GM23338 (cell line): Measurements from ENCODE around the gene EPHX1. TPM values are rescaled to one million over a fixed set of nuclear protein-coding genes. Genes with fewer than 3 reads are reported as not detected.

Experiments
- ATAC-seq: fragments of 200-7000 bp; cut with Tn5 transposase; 3 replicates; pipeline ENCODE4 v1.9.1; 2020
- DNase-seq: peaks from one replicate; pipeline ENCODE4 v3.0.0-alpha.2; 2015; ENCODE audit warnings: low spot score
- H2AFZ ChIP-seq: fragments of 200-600 bp; sonication (generic); 2 replicates; pipeline ENCODE4 v1.8.0; 2016; ENCODE audit warnings: antibody characterized with exemption, mild to moderate bottlenecking, moderate library complexity
- H3F3A ChIP-seq: fragments of 200-600 bp; sonication (generic); replicated peaks from 2 replicates; pipeline ENCODE4 v1.8.0; 2017; ENCODE audit warnings: antibody characterized with exemption, mixed run types, low read depth
- H3K27ac ChIP-seq: fragments of 200-600 bp; sonication (generic); 2 replicates; pipeline ENCODE4 v1.6.1; 2016; ENCODE audit warnings: low read depth
- H3K27me3 ChIP-seq: fragments of 200-600 bp; sonication (generic); 2 replicates; pipeline ENCODE4 v1.8.0; 2016; ENCODE audit warnings: mild to moderate bottlenecking, mixed run types, moderate library complexity; ENCODE audit not compliant: insufficient read depth
- H3K36me3 ChIP-seq: fragments of 200-600 bp; sonication (generic); 2 replicates; pipeline ENCODE4 v1.8.0; 2016; ENCODE audit warnings: mild to moderate bottlenecking; ENCODE audit not compliant: insufficient read depth
- H3K4me1 ChIP-seq: fragments of 200-600 bp; sonication (generic); 2 replicates; pipeline ENCODE4 v1.8.0; 2016; ENCODE audit warnings: mild to moderate bottlenecking, moderate library complexity; ENCODE audit not compliant: insufficient read depth
- H3K4me2 ChIP-seq: fragments of 200-600 bp; sonication (generic); 2 replicates; pipeline ENCODE4 v1.7.1; 2017; ENCODE audit warnings: mixed run types
- H3K4me3 ChIP-seq: fragments of 200-600 bp; sonication (generic); 2 replicates; pipeline ENCODE4 v1.6.1; 2016; ENCODE audit warnings: mixed run types
- H3K79me2 ChIP-seq: fragments of 200-600 bp; sonication (generic); replicated peaks from 2 replicates; pipeline ENCODE4 v1.8.0; 2017; ENCODE audit warnings: mild to moderate bottlenecking; ENCODE audit not compliant: insufficient read depth
- H3K9me2 ChIP-seq: fragments of 200-600 bp; sonication (generic); 2 replicates; pipeline ENCODE4 v1.8.0; 2017; ENCODE audit not compliant: insufficient read depth
- H4K20me1 ChIP-seq: fragments of 200-600 bp; sonication (generic); replicated peaks from 2 replicates; pipeline ENCODE4 v1.8.0; 2017; ENCODE audit warnings: mild to moderate bottlenecking; ENCODE audit not compliant: insufficient read depth
- H3K27ac Mint-ChIP-seq: 2 replicates; pipeline ENCODE4 v1.8.0; 2020; ENCODE audit warnings: inconsistent platforms, mild to moderate bottlenecking, moderate library complexity, mixed read lengths
- H3K27me3 Mint-ChIP-seq: 3 replicates; pipeline ENCODE4 v1.8.0; 2022; ENCODE audit warnings: low read depth, mild to moderate bottlenecking, moderate library complexity, mixed read lengths, inconsistent platforms; ENCODE audit not compliant: insufficient read depth, poor library complexity
- H3K36me3 Mint-ChIP-seq: 3 replicates; pipeline ENCODE4 v1.8.0; 2021; ENCODE audit warnings: low read depth, mild to moderate bottlenecking, inconsistent platforms, moderate library complexity, mixed read lengths
- H3K4me1 Mint-ChIP-seq: 3 replicates; pipeline ENCODE4 v1.8.0; 2020; ENCODE audit warnings: mild to moderate bottlenecking, inconsistent platforms, mixed read lengths
- H3K4me3 Mint-ChIP-seq: 3 replicates; pipeline ENCODE4 v1.8.0; 2021; ENCODE audit warnings: moderate library complexity, mild to moderate bottlenecking, inconsistent platforms, mixed read lengths
- H3K9me3 Mint-ChIP-seq: 3 replicates; pipeline ENCODE4 v1.8.0; 2020; ENCODE audit warnings: moderate library complexity, mild to moderate bottlenecking, inconsistent platforms, mixed read lengths
- CREB1 ChIP-seq: fragments of 250-450 bp; sonication (Bioruptor Pico); IDR thresholded peaks from 2 replicates; pipeline ENCODE4 v1.5.0; 2020; ENCODE audit warnings: low read depth, mild to moderate bottlenecking, moderate library complexity
- CTCF ChIP-seq, 2 experiments: fragments of 200-600 bp in 1 of 2; sonication (generic) in 1 of 2; conservative IDR thresholded peaks; 2 replicates each; pipeline versions ENCODE4 v1.5.1 to v1.6.1; 2016 to 2017; ENCODE audit warnings: antibody characterized with exemption in 2 of 2, low read depth in 2 of 2, mild to moderate bottlenecking in 2 of 2, moderate library complexity in 1 of 2
- ETS1 ChIP-seq: IDR thresholded peaks from 2 replicates; pipeline ENCODE4 v1.6.1; 2016; ENCODE audit warnings: antibody characterized with exemption
- EZH2 ChIP-seq: fragments of 200-600 bp; sonication (generic); IDR thresholded peaks from one replicate; pipeline ENCODE4 v1.8.0; 2017; ENCODE audit warnings: antibody characterized with exemption, mild to moderate bottlenecking, low read depth; ENCODE audit not compliant: unreplicated experiment
- EZH2phosphoT487 ChIP-seq: fragments of 200-600 bp; sonication (generic); IDR thresholded peaks from one replicate; pipeline ENCODE4 v1.8.1; 2018; ENCODE audit warnings: antibody characterized with exemption; ENCODE audit not compliant: unreplicated experiment
- JUNB ChIP-seq: IDR thresholded peaks from one replicate; pipeline ENCODE4 v1.6.1; 2016; ENCODE audit warnings: antibody characterized with exemption; ENCODE audit not compliant: unreplicated experiment
- NANOG ChIP-seq: IDR thresholded peaks from 2 replicates; pipeline ENCODE4 v1.6.1; 2016; ENCODE audit warnings: antibody characterized with exemption, borderline replicate concordance
- POLR2AphosphoS5 ChIP-seq: IDR thresholded peaks from 2 replicates; pipeline ENCODE4 v1.6.1; 2016; ENCODE audit warnings: antibody characterized with exemption, low read depth
- STAT1 ChIP-seq: IDR thresholded peaks from one replicate; pipeline ENCODE4 v1.6.1; 2016; ENCODE audit warnings: antibody characterized with exemption; ENCODE audit not compliant: unreplicated experiment
- ZNF114 ChIP-seq: fragments of 250-450 bp; sonication (Bioruptor Pico); IDR thresholded peaks from 2 replicates; pipeline ENCODE4 v1.5.0; 2020; ENCODE audit warnings: mild to moderate bottlenecking, moderate library complexity
- ZNF331 ChIP-seq: fragments of 250-450 bp; sonication (Bioruptor Pico); IDR thresholded peaks from 2 replicates; pipeline ENCODE4 v1.5.0; 2020; ENCODE audit warnings: low read depth, mild to moderate bottlenecking, moderate library complexity
- ZNF462 ChIP-seq: fragments of 250-450 bp; sonication (Bioruptor Pico); IDR thresholded peaks from 2 replicates; pipeline ENCODE4 v1.5.0; 2020; ENCODE audit warnings: mild to moderate bottlenecking, moderate library complexity
- polyA plus RNA-seq: library from polyadenylated mRNA; unstranded; fragments of >200 nt; fragmentation: Nextera tagmentation; extraction: Ambion mirVana; gene quantifications from 2 replicates; pipeline ENCODE4 v1.2.1, GENCODE V29; 2016
- total RNA-seq: library from RNA; depleted of rRNA; stranded (reverse); fragments of >200 nt; shearing (Covaris generic); gene quantifications from 2 replicates; pipeline ENCODE4 v1.2.3, GENCODE V29; 2014
- TF ChIP-seq, protein P1 (sequence below): IDR thresholded peaks from one replicate; pipeline ENCODE4 v1.6.1; 2018; ENCODE audit warnings: antibody characterized with exemption; ENCODE audit not compliant: unreplicated experiment

The EPHX1 gene
- total and polyA plus RNA-seq, 2 experiments from 2014 or later: 15.3 to 46.5 TPM

GRCh38 chr1:225808136-225808535 lies 1.8 kb upstream of the EPHX1 start:
- peaks cover 12% of the 10 kb centered on the region for H3K27me3 Mint-ChIP-seq
- H3K27ac ChIP-seq: no peak overlapping the region

More at GRCh38 chr1:225808136-225808535, 1.8 kb upstream of the EPHX1 start:
- no peak overlapping the region for H3K27ac Mint-ChIP-seq
- H3K4me1 Mint-ChIP-seq: peaks cover 17% of the 10 kb centered on the region
- Histone ChIP-seq H3K4me3 (no peak overlapping the region), H3F3A (peaks cover 27% of the 10 kb centered on the region; the same call in 1 of the 2 replicates), H3K27me3 (no peaks in the 10 kb centered on the region), H4K20me1 (0 out of 2 replicates have a peak, but pooled peaks cover 3% of the 10 kb centered on the region), H3K79me2 (peaks cover 13% of the 10 kb centered on the region), H3K36me3 (no peaks in the 10 kb centered on the region), H3K4me1 (peaks cover 22% of the 10 kb centered on the region), H3K9me2 (no peaks in the 10 kb centered on the region), H3K4me2 (no peak overlapping the region), H2AFZ (no peak overlapping the region)
- no peak for ATAC-seq
- TF ChIP-seq ZNF114 (CRISPR knock-in tag) (no peak), EZH2phosphoT487 (no peak), ZNF462 (CRISPR knock-in tag) (no peak), ETS1 (no peak), NANOG (no peak), JUNB (no peak), EZH2 (no peak), ZNF331 (no peak), POLR2AphosphoS5 (no peak), CREB1 (CRISPR knock-in tag) (no peak), CTCF (conservative IDR thresholded peaks at IDR 0.05; ENCODE audit: low read depth in 2 of 2) (no peak), STAT1 (no peak)
- TF ChIP-seq, protein P1, sequence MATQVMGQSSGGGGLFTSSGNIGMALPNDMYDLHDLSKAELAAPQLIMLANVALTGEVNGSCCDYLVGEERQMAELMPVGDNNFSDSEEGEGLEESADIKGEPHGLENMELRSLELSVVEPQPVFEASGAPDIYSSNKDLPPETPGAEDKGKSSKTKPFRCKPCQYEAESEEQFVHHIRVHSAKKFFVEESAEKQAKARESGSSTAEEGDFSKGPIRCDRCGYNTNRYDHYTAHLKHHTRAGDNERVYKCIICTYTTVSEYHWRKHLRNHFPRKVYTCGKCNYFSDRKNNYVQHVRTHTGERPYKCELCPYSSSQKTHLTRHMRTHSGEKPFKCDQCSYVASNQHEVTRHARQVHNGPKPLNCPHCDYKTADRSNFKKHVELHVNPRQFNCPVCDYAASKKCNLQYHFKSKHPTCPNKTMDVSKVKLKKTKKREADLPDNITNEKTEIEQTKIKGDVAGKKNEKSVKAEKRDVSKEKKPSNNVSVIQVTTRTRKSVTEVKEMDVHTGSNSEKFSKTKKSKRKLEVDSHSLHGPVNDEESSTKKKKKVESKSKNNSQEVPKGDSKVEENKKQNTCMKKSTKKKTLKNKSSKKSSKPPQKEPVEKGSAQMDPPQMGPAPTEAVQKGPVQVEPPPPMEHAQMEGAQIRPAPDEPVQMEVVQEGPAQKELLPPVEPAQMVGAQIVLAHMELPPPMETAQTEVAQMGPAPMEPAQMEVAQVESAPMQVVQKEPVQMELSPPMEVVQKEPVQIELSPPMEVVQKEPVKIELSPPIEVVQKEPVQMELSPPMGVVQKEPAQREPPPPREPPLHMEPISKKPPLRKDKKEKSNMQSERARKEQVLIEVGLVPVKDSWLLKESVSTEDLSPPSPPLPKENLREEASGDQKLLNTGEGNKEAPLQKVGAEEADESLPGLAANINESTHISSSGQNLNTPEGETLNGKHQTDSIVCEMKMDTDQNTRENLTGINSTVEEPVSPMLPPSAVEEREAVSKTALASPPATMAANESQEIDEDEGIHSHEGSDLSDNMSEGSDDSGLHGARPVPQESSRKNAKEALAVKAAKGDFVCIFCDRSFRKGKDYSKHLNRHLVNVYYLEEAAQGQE: no peak
- H3K36me3 Mint-ChIP-seq: peaks cover 4% of the 10 kb centered on the region; the same call in 2 of the 3 replicates
- H3K9me3 Mint-ChIP-seq: no peaks in the 10 kb centered on the region
- DNase-seq: no peak
- no peak overlapping the region; the same call in 2 of the 3 replicates for H3K4me3 Mint-ChIP-seq
